HG03039 (cell line): ENCODE results near the gene SLC39A13.

Source experiments
- ATAC-seq: cut with Tn5 transposase; IDR thresholded peaks from one replicate; pipeline ENCODE4 v1.9.1; 2021; ENCODE audit warnings: mild to moderate bottlenecking, moderate library complexity; ENCODE audit not compliant: unreplicated experiment

Gene SLC39A13

GRCh38 chr11:47383071-47383470, 25.3 kb upstream of the SLC39A13 start:
- no peak for ATAC-seq

GRCh38 chr11:47384498-47384897, 23.9 kb upstream of the SLC39A13 start:
- no peak for ATAC-seq

GRCh38 chr11:47387944-47388696, 20.3 kb upstream of the SLC39A13 start:
- ATAC-seq, result no peak

- ATAC-seq, result no peak
Observed at GRCh38 chr11:47388697-47389576, 19.5 kb upstream of the SLC39A13 start.

- ATAC-seq, result no peak
Observed at GRCh38 chr11:47389577-47390421, 18.6 kb upstream of the SLC39A13 start.

GRCh38 chr11:47390422-47390760, 18.0 kb upstream of the SLC39A13 start:
- ATAC-seq, result no peak

- no peak for ATAC-seq
Observed at GRCh38 chr11:47391077-47391583, 17.3 kb upstream of the SLC39A13 start.

- ATAC-seq, result no peak
Observed at GRCh38 chr11:47391711-47392432, 16.5 kb upstream of the SLC39A13 start.

GRCh38 chr11:47392546-47393162, 15.7 kb upstream of the SLC39A13 start:
- ATAC-seq, result no peak

- ATAC-seq, result no peak
Observed at GRCh38 chr11:47393163-47394049, 15.0 kb upstream of the SLC39A13 start.

- ATAC-seq, result no peak
Observed at GRCh38 chr11:47394050-47394321, 14.4 kb upstream of the SLC39A13 start.

GRCh38 chr11:47394322-47395222, 13.8 kb upstream of the SLC39A13 start:
- no peak for ATAC-seq

GRCh38 chr11:47395223-47396048, 13.0 kb upstream of the SLC39A13 start:
- ATAC-seq, result no peak

- ATAC-seq, result no peak
Observed at GRCh38 chr11:47396049-47396320, 12.4 kb upstream of the SLC39A13 start.

GRCh38 chr11:47398011-47398410, 10.4 kb upstream of the SLC39A13 start:
- no peak for ATAC-seq

GRCh38 chr11:47398551-47398950, 9.8 kb upstream of the SLC39A13 start:
- no peak for ATAC-seq
